Kidney (tissue), 14 donors: ENCODE results near the gene PLD6. TPM values are rescaled to one million over a fixed set of nuclear protein-coding genes. Genes with fewer than 3 reads are reported as not detected.

ENCODE experiments used
- DNase-seq, 5 donors: peaks; one replicate each; pipeline ENCODE4 v3.0.0-alpha.2; 2013 to 2020
- FAIRE-seq: peaks from 2 replicates; lab custom pipeline; 2012; peaks lifted over from hg19 to GRCh38; lab: Jason Lieb, UNC
- H3K27ac ChIP-seq, 2 donors: one replicate each; pipeline ENCODE4 v1.7.0; 2013; ENCODE audit warnings: low read depth in 2 of 2, low read length in 2 of 2, inconsistent platforms in 1 of 2
- H3K27me3 ChIP-seq: one replicate; pipeline ENCODE4 v1.7.1; 2013; ENCODE audit warnings: low read length, inconsistent platforms; ENCODE audit not compliant: control insufficient read depth, insufficient read depth
- H3K36me3 ChIP-seq, 3 donors: one replicate each; pipeline versions ENCODE4 v1.7.0 to v1.7.1; 2013; ENCODE audit warnings: low read length in 3 of 3, control low read depth in 1 of 3, inconsistent platforms in 1 of 3; ENCODE audit not compliant: insufficient read depth in 3 of 3, control insufficient read depth in 2 of 3
- H3K4me1 ChIP-seq, 3 donors: one replicate each; pipeline versions ENCODE4 v1.7.0 to v1.7.1; 2013; ENCODE audit warnings: low read length in 3 of 3, inconsistent platforms in 1 of 3, low read depth in 1 of 3; ENCODE audit not compliant: control insufficient read depth in 2 of 3, insufficient read depth in 2 of 3
- H3K4me3 ChIP-seq, 3 donors: one replicate each; pipeline versions ENCODE4 v1.7.0 to v1.8.1; 2013; ENCODE audit warnings: low read length in 3 of 3, control low read depth in 1 of 3, inconsistent platforms in 1 of 3
- H3K9ac ChIP-seq, 3 donors: one replicate each; pipeline versions ENCODE4 v1.7.0 to v1.7.1; 2013; ENCODE audit warnings: low read length in 3 of 3, control low read depth in 1 of 3, inconsistent platforms in 1 of 3
- H3K9me3 ChIP-seq, 3 donors: one replicate each; pipeline versions ENCODE4 v1.7.0 to v1.7.1; 2013; ENCODE audit warnings: low read length in 3 of 3, control low read depth in 1 of 3, inconsistent platforms in 1 of 3; ENCODE audit not compliant: control insufficient read depth in 2 of 3, insufficient read depth in 1 of 3
- intact Hi-C: fragments of 100-400 bp; cut with DNase I; formaldehyde crosslinking; loops from one replicate; pipeline ENCODE4 v1.11.1; 2022
- polyA plus RNA-seq: library from polyadenylated mRNA; stranded (reverse); fragments of 350-450 nt; fragmentation: Illumina TruSeq; extraction: RNeasy Lipid Tissue Mini Kit (QIAGEN cat#74804); gene quantifications from one replicate; pipeline ENCODE4 v1.2.3, GENCODE V29; 2014; ENCODE audit warnings: low read depth, low replicate concordance; ENCODE audit not compliant: insufficient read depth
- total RNA-seq: library from RNA; stranded (reverse); fragmentation: NEBNext Ultra II Directional; extraction: Animal tissue kit (Norgen Biotek cat#: 25700); gene quantifications from one replicate; pipeline ENCODE4 v1.2.1, GENCODE V29; 2021
- TF ChIP-seq, protein P1 (sequence below): IDR thresholded peaks from 3 replicates; pipeline ENCODE4 v1.5.1; 2012; ENCODE audit warnings: mild to moderate bottlenecking, moderate library complexity, borderline replicate concordance; ENCODE audit not compliant: insufficient read depth; ENCODE audit errors: extremely low read depth
- donor health status: control.
- donor health status: control.
- donor health status: control.
- donor health status: control.
- donor health status: control.
- donor health status: DM: yes; HTN: yes; CAD: no.
- donor health status: Normal renal cell carcinoma (clear cell type).

The PLD6 gene
- total and polyA plus RNA-seq, 2 donors from 2014 or later, result 2.9 to 3.7 TPM

DNA sequence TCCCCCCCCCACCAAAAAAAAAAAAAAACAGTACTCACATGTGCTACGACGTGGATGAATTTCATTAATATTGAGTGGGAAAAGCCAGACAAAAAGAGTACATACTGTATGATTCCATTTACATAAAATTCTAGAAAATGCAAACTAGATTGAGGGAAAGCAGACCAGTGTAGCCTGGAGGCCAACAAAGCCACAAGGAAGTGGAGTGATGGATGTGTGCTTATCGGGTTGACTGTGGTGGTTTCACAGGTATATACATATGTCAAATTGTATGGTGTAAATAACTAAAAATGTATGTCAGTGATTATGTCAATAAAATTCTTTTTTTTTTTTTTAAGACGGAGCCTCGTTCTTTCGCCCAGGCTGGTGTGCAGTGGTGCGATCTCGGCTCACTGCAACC lies 1.9 kb upstream of the PLD6 start:
- peaks cover 0 to 26% (median 14%) of the 10 kb centered on the region in 3 donors for H3K4me1 ChIP-seq
- intact Hi-C loops, result no loop called here
- no peak for FAIRE-seq
- H3K27ac ChIP-seq, result no peak overlapping the region
- H3K4me3 ChIP-seq, result no peak overlapping the region
- peaks cover 0 to 6% (median 4%) of the 10 kb centered on the region in 3 donors for H3K36me3 ChIP-seq
- DNase-seq, result no peak
- H3K9me3 ChIP-seq, result no peaks in the 10 kb centered on the region
- no peak overlapping the region for H3K9ac ChIP-seq
- H3K27me3 ChIP-seq, result no peaks in the 10 kb centered on the region
- TF ChIP-seq, protein P1, sequence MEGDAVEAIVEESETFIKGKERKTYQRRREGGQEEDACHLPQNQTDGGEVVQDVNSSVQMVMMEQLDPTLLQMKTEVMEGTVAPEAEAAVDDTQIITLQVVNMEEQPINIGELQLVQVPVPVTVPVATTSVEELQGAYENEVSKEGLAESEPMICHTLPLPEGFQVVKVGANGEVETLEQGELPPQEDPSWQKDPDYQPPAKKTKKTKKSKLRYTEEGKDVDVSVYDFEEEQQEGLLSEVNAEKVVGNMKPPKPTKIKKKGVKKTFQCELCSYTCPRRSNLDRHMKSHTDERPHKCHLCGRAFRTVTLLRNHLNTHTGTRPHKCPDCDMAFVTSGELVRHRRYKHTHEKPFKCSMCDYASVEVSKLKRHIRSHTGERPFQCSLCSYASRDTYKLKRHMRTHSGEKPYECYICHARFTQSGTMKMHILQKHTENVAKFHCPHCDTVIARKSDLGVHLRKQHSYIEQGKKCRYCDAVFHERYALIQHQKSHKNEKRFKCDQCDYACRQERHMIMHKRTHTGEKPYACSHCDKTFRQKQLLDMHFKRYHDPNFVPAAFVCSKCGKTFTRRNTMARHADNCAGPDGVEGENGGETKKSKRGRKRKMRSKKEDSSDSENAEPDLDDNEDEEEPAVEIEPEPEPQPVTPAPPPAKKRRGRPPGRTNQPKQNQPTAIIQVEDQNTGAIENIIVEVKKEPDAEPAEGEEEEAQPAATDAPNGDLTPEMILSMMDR, result no peak

DNA sequence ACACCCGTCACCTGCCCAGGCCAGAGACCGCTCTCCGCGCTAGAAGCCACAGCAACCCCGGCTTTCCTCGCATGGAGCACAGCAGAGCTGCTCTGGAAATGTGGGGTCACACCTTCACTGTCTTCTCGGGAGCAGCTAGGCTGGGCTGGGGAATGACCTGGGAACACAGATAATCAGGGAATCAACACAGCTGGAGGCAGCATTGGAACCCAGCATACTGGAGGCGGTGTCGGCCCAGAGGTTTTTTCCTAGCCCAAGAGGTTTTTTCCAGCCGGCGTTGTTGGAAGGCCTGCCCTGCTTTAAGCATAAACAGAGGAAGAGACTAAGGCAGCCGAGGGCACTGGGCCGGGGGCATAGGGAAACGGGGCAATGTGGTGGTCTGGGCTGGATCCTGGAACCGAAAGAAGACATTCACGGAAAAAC lies 791 bp upstream of the PLD6 start:
- peaks cover 0 to 6% (median 4%) of the 10 kb centered on the region in 3 donors for H3K36me3 ChIP-seq
- H3K27me3 ChIP-seq, result no peaks in the 10 kb centered on the region
- peaks cover 0 to 26% (median 14%) of the 10 kb centered on the region in 3 donors for H3K4me1 ChIP-seq
- DNase-seq (no peak), FAIRE-seq (no peak)
- H3K4me3 ChIP-seq, result no peak overlapping the region
- TF ChIP-seq, protein P1, result no peak
- H3K9me3 ChIP-seq, result no peaks in the 10 kb centered on the region
- intact Hi-C loops, result no loop called here
- H3K27ac ChIP-seq, result peak overlapping the region; percentile 90 to 91
- H3K9ac ChIP-seq, result no peak overlapping the region

DNA sequence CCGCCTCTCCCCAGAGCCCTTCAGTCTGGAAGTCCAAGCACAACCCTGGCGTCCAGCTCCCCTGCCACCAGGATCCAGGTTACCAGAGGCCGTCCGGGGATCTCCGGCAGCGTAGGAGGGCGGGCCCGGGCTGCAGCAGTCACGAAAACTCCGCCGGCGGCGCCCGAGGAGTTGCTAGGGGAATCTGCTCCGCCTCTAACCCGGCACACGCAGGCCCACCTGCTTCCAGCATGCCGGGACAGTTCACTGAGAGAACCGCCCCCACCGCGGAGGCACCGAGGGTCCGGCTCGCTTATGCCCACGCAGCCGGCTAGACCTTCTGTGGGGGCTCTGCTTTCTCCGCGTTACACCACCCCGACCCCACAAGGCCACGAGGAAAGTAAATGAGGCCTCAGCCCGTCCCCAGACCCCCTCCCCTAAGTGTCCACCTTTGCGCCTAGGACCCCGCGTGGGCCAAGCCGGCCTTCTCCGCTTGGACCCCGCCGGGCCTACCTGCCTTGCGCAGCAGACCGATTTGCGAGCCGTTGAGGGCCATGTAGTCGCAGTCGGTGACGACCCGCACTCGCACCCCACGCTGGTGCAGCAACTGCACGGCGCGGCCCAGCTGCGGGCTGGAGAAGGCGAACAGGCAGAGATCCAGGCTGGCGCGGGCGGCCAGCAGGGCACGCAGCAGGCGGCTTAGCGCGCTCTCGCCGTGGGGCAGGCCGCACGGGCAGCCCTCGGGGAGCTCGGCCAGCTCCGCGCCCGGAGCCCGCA lies 587 bp downstream of the PLD6 start:
- FAIRE-seq (no peak), DNase-seq (peak; percentile 70 to 90 (median 78))
- TF ChIP-seq, protein P1, result no peak
- intact Hi-C loops, result no loop called here
- Histone ChIP-seq H3K36me3 (peaks cover 0 to 6% (median 2%) of the 10 kb centered on the region in 3 donors), H3K27ac (peak overlapping the region; percentile 90 to 91), H3K27me3 (no peaks in the 10 kb centered on the region), H3K4me1 (peaks cover 0 to 26% (median 14%) of the 10 kb centered on the region in 3 donors), H3K9ac (peak overlapping the region in 2 of 3 donors; percentile 33 to 69), H3K4me3 (peak overlapping the region; percentile 3 to 61 (median 20)), H3K9me3 (no peaks in the 10 kb centered on the region)
